ENCODE results near the gene MUC20.

DNA sequence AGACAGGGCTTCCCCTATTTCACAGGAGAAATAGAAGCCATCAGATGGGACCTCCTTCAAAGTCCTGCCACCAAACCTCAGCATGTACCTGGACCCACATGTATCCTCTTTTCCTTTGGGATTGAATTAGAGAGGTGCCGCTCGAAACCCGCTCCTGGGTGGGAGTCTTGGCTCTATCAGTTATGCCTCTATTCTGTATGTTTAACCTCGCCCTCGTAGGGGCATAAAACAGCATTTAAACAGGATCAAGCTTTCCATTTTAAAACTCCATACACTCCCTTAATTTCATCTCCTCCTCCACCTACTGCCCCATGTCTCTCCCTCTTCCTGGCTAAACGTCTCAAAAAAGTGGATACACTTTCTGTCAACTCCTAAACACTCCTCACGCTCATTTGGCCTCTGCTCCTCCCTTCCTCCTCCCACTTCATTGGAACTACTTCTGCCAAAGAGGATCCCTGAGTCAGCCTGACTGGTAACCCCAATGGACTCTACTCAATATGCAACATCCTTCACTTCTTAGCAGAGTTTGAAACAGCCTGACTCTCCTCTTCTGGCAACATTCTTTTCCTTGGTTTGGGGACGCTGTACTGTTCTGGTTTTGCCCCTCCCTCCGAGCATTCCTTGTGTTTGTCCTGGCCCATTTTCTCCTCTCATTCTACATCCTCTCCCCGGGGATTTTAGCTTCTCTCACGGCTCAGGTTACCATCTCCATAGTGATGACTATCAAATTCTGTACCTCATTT, 23.0 kb upstream of the MUC20 start:
- TF ChIP-seq POLR2A (IDR thresholded peaks at IDR 0.05; ENCODE audit: low read depth, low read length) (no peak), TAF1 (IDR thresholded peaks at IDR 0.05; ENCODE audit: borderline replicate concordance, low read depth, low read length) (no peak)

Measured in GM12892 (cell line).